Spleen (tissue), 7 donors: ENCODE results near the gene ENO3.

Experiments used
- CTCF ChIP-seq, 11 experiments: fragments of 200-600 bp in 7 of 11; fragments of 450-650 bp in 4 of 11; sonication (generic) in 4 of 11; IDR thresholded peaks in 8 of 11; conservative IDR thresholded peaks in 3 of 11; 1 replicate in 7 of 11; 2 replicates in 4 of 11; pipeline versions ENCODE4 v1.4.0 to v1.8.0; 2016 to 2021; ENCODE audit warnings: antibody characterized with exemption in 11 of 11, inconsistent platforms in 4 of 11, mild to moderate bottlenecking in 1 of 11
- POLR2A ChIP-seq, 3 donors: fragments of 450-650 bp; IDR thresholded peaks; one replicate each; pipeline ENCODE4 v1.5.1; 2017; ENCODE audit warnings: antibody characterized with exemption in 3 of 3, mild to moderate bottlenecking in 1 of 3
- POLR2AphosphoS5 ChIP-seq, 3 donors: sonication (generic); formaldehyde crosslinking; IDR thresholded peaks; one replicate each; pipeline ENCODE4 v1.5.1; 2017; ENCODE audit warnings: antibody characterized with exemption in 3 of 3
- donor health status: DM: no; HTN: no; CAD: no; lungs with moderate emphysema.
- donor health status: DM: no; HTN: no; CAD: no.
- donor health status: DM: no; HTN: no; CAD: no.

GRCh38 chr17:4955091-4955490, 4.2 kb downstream of the ENO3 start:
- no peak for TF ChIP-seq POLR2A (IDR thresholded peaks at IDR 0.05)
- no peak for TF ChIP-seq POLR2AphosphoS5 (IDR thresholded peaks at IDR 0.05)
- no peak for TF ChIP-seq CTCF (IDR thresholded peaks at IDR 0.05 in 8 of 11, conservative IDR thresholded peaks at IDR 0.05 in 3 of 11)
